GM21786 (cell line): ENCODE results near the gene ITPRIP.

Experiments used
- ATAC-seq: cut with Tn5 transposase; IDR thresholded peaks from one replicate; pipeline ENCODE4 v1.9.1; 2021; ENCODE audit not compliant: unreplicated experiment

Gene ITPRIP

GRCh38 chr10:104284846-104285245, 53.4 kb downstream of the ITPRIP start:
- no peak for ATAC-seq

- ATAC-seq = no peak
These were observed 56.6 kb downstream of the ITPRIP start for GRCh38 chr10:104281694-104282093.

GRCh38 chr10:104279550-104280259, 58.6 kb downstream of the ITPRIP start:
- ATAC-seq = no peak

DNA sequence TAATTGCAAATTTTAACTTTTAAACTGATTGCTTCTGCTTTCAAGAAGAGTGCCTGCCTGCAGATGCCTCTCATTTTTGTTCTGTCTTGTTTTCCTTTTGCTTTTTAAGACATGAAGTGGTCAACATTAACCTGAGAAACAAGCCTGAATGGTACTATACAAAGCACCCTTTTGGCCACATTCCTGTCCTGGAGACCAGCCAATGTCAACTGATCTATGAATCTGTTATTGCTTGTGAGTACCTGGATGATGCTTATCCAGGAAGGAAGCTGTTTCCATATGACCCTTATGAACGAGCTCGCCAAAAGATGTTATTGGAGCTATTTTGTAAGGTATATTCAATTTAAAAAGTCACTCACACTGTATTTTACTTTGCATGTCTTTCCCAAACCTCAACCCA, 60.5 kb downstream of the ITPRIP start:
- ATAC-seq = no peak

DNA sequence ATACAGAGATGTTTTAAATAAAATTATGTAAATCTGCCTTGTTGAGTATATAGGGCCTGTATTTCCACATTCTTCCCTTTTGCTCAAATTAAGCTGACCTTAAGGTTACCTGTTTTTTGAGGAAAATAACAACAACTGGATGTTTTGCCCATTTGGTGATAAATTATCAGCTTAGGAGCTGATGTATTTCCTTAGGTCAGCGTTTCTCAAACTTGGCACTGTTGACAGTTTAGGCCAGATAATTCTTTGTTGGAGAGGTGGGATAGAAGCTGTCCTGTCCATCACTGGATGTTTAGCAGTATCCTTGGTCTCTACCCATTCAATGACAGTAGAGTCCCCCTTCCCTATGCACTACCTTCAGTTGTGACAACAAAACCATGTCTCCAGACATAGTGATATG, 62.1 kb downstream of the ITPRIP start:
- no peak for ATAC-seq

GRCh38 chr10:104274762-104275721, 63.2 kb downstream of the ITPRIP start:
- no peak for ATAC-seq

DNA sequence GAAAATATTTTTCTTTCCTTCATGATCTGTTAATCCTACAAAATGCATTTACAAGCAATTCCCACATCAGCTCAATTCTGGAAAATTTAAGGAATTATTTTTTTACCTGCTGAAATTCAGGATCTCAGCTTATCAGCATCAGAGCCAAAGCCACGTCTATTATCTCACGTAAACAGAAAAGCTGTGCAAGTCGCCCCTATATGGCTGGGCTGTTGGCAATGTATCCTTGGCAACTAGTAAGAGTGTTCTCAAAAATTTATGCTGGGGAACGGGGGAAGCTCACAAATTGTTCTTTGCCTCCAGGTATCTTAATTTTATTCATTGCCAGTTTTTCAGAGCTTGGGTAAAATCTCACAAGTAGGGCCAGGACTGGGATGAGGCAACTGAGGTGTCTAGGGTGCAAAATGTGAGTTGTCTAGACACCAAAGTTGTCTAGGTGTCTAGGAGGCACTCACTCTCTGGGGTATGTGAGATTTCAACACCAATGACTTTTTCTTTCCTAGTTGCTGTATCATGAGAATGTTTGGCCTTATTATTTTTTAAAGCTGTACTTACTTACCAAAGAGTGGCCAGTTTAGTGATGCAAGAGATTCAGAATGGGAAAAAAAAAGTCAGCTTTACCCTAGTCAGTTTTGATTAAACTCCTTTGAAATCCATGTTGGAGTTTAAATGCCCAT, 64.2 kb downstream of the ITPRIP start:
- no peak for ATAC-seq

GRCh38 chr10:104273286-104273685, 65.0 kb downstream of the ITPRIP start:
- ATAC-seq = no peak

- peak; percentile 99 for ATAC-seq
These were observed 69.3 kb downstream of the ITPRIP start, which contains the start of gene GSTO2 for GRCh38 chr10:104268713-104269645. GSTO2 (plus strand) TSS chr10:104269184; CDS start chr10:104274916, 5,732 bp downstream.

- peak; percentile 0 for ATAC-seq
These were observed 69.9 kb downstream of the ITPRIP start for GRCh38 chr10:104268405-104268712.

DNA sequence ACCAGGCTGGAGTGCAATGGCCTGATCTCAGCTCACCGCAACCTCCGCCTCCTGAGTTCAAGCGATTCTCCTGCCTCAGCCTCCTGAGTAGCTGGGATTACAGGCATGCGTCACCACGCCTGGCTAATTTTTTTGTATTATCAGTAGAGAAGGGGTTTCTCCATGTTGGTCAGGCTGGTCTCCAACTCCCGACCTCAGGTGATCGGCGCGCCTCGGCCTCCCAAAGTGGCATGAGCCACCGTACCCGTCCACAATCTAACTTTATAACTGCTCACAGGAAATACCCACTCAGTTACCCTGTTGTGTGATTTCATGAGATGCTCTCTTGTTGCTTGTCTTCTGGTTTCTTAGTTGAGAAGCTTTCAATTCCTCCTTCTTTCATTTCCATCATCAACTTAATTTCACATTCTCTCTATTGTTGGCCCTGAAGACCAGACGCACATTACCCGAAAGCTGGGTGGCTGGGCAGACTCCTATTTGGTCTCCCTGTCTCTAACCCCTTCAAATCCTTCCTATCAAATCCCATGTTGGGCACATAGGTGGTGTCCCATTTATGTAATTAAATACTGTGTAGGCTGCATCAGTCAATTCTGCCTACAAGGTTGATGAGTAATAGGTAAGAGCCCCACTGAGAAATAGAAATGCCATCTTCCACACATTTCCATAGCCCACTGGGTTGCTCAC, 70.4 kb downstream of the ITPRIP start:
- no peak for ATAC-seq

DNA sequence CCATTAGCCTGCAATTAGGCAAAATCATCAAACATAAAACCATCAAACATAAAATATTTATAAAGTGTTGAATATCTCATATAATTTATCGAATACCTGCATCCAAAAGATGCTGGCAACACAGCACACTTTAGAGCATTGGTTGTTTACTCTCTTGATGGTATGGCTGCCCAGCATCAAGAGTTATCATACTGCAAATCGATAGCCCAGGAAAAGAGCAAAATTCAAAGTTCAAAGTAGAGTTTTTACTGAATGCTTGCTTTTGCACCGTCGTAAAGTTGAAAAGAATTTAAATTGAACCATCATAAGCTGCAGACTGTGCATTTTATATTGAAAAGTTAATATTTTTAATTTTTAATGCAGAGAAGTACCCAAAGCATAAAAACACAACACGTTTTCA, 73.5 kb downstream of the ITPRIP start:
- ATAC-seq = no peak

DNA sequence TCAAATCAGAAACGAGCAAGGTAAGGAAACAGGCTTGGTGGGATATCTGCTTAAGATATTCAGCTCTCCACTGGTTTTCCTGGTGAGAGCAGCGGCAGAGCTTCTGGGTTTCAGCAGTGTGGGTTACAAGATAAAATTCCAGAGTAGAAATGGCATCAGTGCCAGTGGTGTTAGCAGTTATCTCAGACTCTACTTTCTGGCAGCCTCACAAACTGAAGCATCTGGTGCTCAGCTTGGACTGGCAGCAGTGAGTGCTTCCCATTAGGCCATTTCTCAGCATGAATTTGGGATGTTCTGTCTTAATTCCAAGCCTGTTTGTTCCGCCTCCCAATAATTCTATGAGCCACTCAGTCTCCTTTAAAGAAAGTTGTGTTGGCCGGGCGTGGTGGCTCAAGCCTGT, 76.2 kb downstream of the ITPRIP start:
- ATAC-seq = no peak

- ATAC-seq = no peak
These were observed 77.5 kb downstream of the ITPRIP start for GRCh38 chr10:104260775-104261115.

- no peak for ATAC-seq
These were observed 78.1 kb downstream of the ITPRIP start for GRCh38 chr10:104259999-104260774.
